Left ventricle myocardium inferior (tissue), 1 donor: Measurements from ENCODE around the gene GABRG3. TPM values are rescaled to one million over a fixed set of nuclear protein-coding genes. Genes with fewer than 3 reads are reported as not detected.

Experiments used
- DNase-seq: peaks from one replicate; pipeline ENCODE4 v3.0.0-alpha.2; 2020
- H3K27ac ChIP-seq: fragments of 200-600 bp; replicated peaks from 2 replicates; pipeline ENCODE4 v1.8.0; 2021
- H3K27me3 ChIP-seq: fragments of 200-600 bp; 2 replicates; pipeline ENCODE4 v1.8.0; 2021; ENCODE audit warnings: low read depth
- H3K36me3 ChIP-seq: fragments of 200-600 bp; 2 replicates; pipeline ENCODE4 v1.8.0; 2021
- H3K4me1 ChIP-seq: fragments of 200-600 bp; 2 replicates; pipeline ENCODE4 v1.8.0; 2021
- H3K4me3 ChIP-seq: fragments of 200-600 bp; 2 replicates; pipeline ENCODE4 v1.8.0; 2021; ENCODE audit warnings: mild to moderate bottlenecking, moderate library complexity
- H3K9me3 ChIP-seq: fragments of 200-600 bp; replicated peaks from 2 replicates; pipeline ENCODE4 v1.8.0; 2021
- CTCF ChIP-seq: fragments of 200-600 bp; IDR thresholded peaks from 2 replicates; pipeline ENCODE4 v1.8.0; 2021; ENCODE audit warnings: antibody characterized with exemption, mild to moderate bottlenecking, borderline replicate concordance
- intact Hi-C: fragments of 100-400 bp; cut with micrococcal nuclease; formaldehyde crosslinking; loops from one replicate; pipeline ENCODE4 v1.11.0; 2022
- total RNA-seq: library from RNA; stranded (reverse); fragmentation: NEBNext Ultra II Directional; extraction: Animal tissue kit (Norgen Biotek cat#: 25700); gene quantifications from one replicate; pipeline ENCODE4 v1.2.1, GENCODE V29; 2021
- donor health status: DM: no; HTN: yes; CAD: no; lungs with severe emphysema.

GABRG3 gene
- total RNA-seq, 1 donor from 2014 or later, result not detected

DNA sequence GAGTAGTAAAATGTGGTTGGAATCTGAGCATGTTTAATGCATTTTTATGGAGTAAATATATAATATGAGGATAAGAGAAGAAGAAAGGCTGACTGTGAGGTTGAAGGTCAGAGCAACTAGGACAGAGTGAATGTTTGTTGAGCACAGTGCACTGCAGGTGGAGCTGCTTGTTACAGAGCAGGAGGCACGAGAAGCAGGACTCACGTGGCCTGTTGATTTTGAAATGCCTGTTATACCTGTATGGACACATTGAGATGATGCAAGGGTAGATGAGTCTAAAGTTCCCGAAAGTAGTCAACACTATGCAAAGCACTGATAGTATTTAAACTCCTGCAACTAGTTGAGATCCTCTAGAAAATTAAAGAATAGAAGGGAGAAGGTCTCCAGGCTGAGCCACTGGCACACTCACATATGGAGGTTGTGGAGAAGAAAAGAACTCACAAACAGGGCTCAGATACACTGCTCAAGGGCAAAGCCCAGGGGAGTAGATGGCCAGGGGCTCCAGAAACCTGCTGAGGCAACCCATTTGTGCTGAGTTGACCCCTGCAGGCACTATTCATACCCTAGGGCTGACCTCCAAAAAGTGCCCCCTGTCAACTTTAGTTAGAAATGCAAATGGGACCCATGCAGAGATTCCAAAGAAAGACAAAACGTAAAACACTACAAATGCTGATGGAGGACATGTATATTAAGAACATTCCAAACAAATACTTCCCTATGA is 541.5 kb downstream of the GABRG3 start:
- no peak for DNase-seq
- H3K27ac ChIP-seq, result no peak overlapping the region
- H3K9me3 ChIP-seq, result peaks cover 28% of the 10 kb centered on the region
- H3K27me3 ChIP-seq, result peaks cover 6% of the 10 kb centered on the region
- no peak overlapping the region for H3K4me3 ChIP-seq
- no peaks in the 10 kb centered on the region for H3K36me3 ChIP-seq
- intact Hi-C loops, result no loop called here
- TF ChIP-seq CTCF, result no peak
- no peaks in the 10 kb centered on the region for H3K4me1 ChIP-seq

DNA sequence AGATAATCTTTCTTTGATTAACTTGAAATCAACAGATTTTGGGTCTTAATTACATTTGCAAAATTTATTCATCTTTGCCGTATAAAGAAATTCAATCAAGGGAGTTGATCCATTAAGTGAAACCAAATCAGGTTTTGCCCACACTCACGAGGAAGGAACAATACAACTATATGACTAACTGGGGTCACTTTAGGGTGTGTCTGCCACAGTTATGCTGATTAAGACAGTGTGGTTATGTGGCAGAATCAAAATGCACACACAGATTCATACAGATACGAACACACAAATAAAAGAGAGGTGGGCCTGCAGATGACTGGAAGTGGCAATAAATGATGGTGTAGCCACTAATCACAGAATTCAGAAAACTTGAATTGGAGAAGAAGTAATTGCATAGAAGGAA is 543.5 kb downstream of the GABRG3 start:
- Histone ChIP-seq H3K27ac (no peak overlapping the region), H3K4me1 (no peaks in the 10 kb centered on the region), H3K9me3 (peaks cover 12% of the 10 kb centered on the region), H3K4me3 (no peak overlapping the region), H3K36me3 (no peaks in the 10 kb centered on the region), H3K27me3 (peaks cover 6% of the 10 kb centered on the region)
- intact Hi-C loops, result no loop called here
- no peak for TF ChIP-seq CTCF
- DNase-seq, result no peak

DNA sequence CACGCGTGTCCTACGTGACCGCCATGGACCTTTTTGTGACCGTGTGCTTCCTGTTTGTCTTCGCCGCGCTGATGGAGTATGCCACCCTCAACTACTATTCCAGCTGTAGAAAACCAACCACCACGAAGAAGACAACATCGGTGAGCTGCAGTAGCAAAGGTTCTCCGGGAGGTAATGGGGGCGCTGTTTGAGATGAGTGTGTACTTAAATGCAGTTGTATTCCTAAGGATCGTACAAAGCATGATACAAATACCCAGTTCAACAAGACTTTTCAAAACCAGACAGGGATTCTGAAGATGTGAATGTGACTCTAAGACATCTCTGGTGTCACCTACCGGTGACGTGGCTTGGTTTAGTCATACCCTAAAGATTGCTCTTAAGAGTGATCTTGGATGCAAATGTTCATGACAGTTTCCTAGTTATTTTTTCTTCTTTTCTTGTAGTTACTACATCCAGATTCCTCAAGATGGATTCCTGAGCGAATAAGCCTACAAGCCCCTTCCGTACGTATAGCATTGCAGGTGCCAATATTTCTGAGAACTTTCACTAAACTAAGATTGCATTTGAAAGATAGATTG is 556.6 kb downstream of the GABRG3 start:
- Histone ChIP-seq H3K27ac (no peak overlapping the region), H3K4me3 (no peak overlapping the region), H3K9me3 (peaks cover 30% of the 10 kb centered on the region), H3K36me3 (no peaks in the 10 kb centered on the region), H3K27me3 (no peaks in the 10 kb centered on the region), H3K4me1 (no peaks in the 10 kb centered on the region)
- no peak for TF ChIP-seq CTCF
- intact Hi-C loops, result no loop called here
- DNase-seq, result no peak

GRCh38 chr15:27529399-27529798 is 558.4 kb downstream of the GABRG3 start:
- Histone ChIP-seq H3K9me3 (peaks cover 12% of the 10 kb centered on the region), H3K4me3 (no peak overlapping the region), H3K36me3 (no peaks in the 10 kb centered on the region), H3K4me1 (no peaks in the 10 kb centered on the region), H3K27ac (no peak overlapping the region), H3K27me3 (no peaks in the 10 kb centered on the region)
- intact Hi-C loops, result no loop called here
- TF ChIP-seq CTCF, result no peak
- no peak for DNase-seq

DNA sequence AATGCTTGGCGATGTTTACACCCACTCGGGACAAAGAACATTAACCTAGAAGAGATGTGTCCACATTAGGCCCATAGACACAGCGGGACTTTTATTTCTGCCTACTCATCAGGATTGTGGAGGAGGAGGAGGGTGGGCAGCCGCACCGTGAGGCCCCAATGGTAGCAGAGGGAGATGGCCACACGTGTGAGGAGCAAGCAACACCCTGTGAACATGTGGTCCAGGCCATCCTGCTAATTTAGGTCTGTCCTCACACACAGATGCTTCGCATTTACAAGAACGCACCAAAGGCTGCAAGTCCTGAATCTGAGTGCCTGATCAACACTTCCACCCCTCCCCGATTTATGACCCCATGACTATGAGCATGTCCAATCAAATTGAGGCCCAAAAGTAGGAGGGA is 560.0 kb downstream of the GABRG3 start:
- no peak overlapping the region for H3K4me3 ChIP-seq
- no peaks in the 10 kb centered on the region for H3K36me3 ChIP-seq
- peaks cover 4% of the 10 kb centered on the region for H3K27me3 ChIP-seq
- no peak for DNase-seq
- no peak for TF ChIP-seq CTCF
- no peaks in the 10 kb centered on the region for H3K9me3 ChIP-seq
- H3K4me1 ChIP-seq, result no peaks in the 10 kb centered on the region
- intact Hi-C loops, result no loop called here
- H3K27ac ChIP-seq, result no peak overlapping the region
